ENCODE measurements around the gene ULK4. TPM values are rescaled to one million over a fixed set of nuclear protein-coding genes. Genes with fewer than 3 reads are reported as not detected.

The ULK4 gene
- total and polyA plus RNA-seq, 9 of the 15 experiments (the other 6 are each of a cell fraction or from before 2014, with no cell fraction given) = 3.0 to 5.9 (median 3.5) TPM

GRCh38 chr3:41204369-41204768 is 757.5 kb downstream of the ULK4 start:
- no TSS peak for BruUV-seq (replicated peaks)
- no peak overlapping the region for H3K9ac ChIP-seq (ENCODE audit: insufficient read depth in 1 of 2, low read depth in 2 of 2, low read length in 2 of 2)
- intact Hi-C loops (cut with micrococcal nuclease) (loop anchor here (10.0 kb wide), 1 partner anchor 620 kb away; no protein-coding TSS in a partner anchor), in situ Hi-C loops (cut with MboI) (no loop called here)
- H2AFZ ChIP-seq (ENCODE audit: low read depth, low read length) = no peak overlapping the region
- FAIRE-seq (no peak), DNase-seq (ENCODE audit: extremely low read depth in 1 of 4, low spot score in 3 of 4) (no peak), ATAC-seq (no peak)
- H3K4me1 ChIP-seq (replicated peaks in 1 of 2; ENCODE audit: control insufficient read depth in 2 of 2, insufficient read depth in 2 of 2, low read length in 2 of 2) = peaks cover 7 to 43% of the 10 kb centered on the region in 2 experiments; a peak in 4 of 5 replicates
- H3K9me3 ChIP-seq (replicated peaks; ENCODE audit: control insufficient read depth, insufficient read depth, low read depth, low read length) = no peaks in the 10 kb centered on the region
- no peaks in the 10 kb centered on the region for H3K27me3 ChIP-seq (ENCODE audit: control insufficient read depth in 2 of 2, insufficient read depth in 2 of 2, low read length in 2 of 2)
- H3K79me2 ChIP-seq (ENCODE audit: control insufficient read depth, insufficient read depth, low read length) = peaks cover 99% of the 10 kb centered on the region
- POLR2A ChIA-PET = interaction anchor here (0.6 kb wide), 1 partner anchor 903 kb away, joined by 3 read pairs; no protein-coding TSS in a partner anchor
- no peak overlapping the region for H3K4me2 ChIP-seq (ENCODE audit: insufficient read depth, low read length)
- no peaks in the 10 kb centered on the region for H3K36me3 ChIP-seq (ENCODE audit: control insufficient read depth, insufficient read depth, low read length)
- WGBS (ENCODE audit: insufficient coverage, low coverage, missing lambda C conversion rate) = 68% methylated on average over 1 of the region's 1 CpG
- H3K9me1 ChIP-seq (ENCODE audit: control insufficient read depth, insufficient read depth, low read length) = no peaks in the 10 kb centered on the region
- TF ChIP-seq HDAC2 (IDR thresholded peaks at IDR 0.05) (no peak), MECOM (CRISPR knock-in tag; IDR thresholded peaks at IDR 0.05) (no peak), XRCC3 (IDR thresholded peaks at IDR 0.05) (no peak), CBX5 (IDR thresholded peaks at IDR 0.05; ENCODE audit: borderline replicate concordance, low read depth) (no peak), ZNF23 (CRISPR knock-in tag; IDR thresholded peaks at IDR 0.05) (no peak), ZNF12 (CRISPR knock-in tag; IDR thresholded peaks at IDR 0.05) (no peak), ZNF197 (CRISPR knock-in tag; IDR thresholded peaks at IDR 0.05; ENCODE audit: low read depth) (no peak), PRMT5 (CRISPR knock-in tag; IDR thresholded peaks at IDR 0.05) (no peak), L3MBTL2 (IDR thresholded peaks at IDR 0.05) (no peak)
- peaks cover 85% of the 10 kb centered on the region for H4K20me1 ChIP-seq (replicated peaks; ENCODE audit: control insufficient read depth, insufficient read depth, low read length)
- no peak overlapping the region for H3K4me3 ChIP-seq
- CTCF ChIA-PET (ENCODE audit: low intra/inter-chr PET ratio) = no interaction called here
- no peak overlapping the region for H3K27ac ChIP-seq (ENCODE audit: extremely low read depth, low read depth, low read length)

All from K562 (cell line).